Upper lobe of left lung (tissue), 6 donors: Measurements from ENCODE around the gene NFIB. TPM values are rescaled to one million over a fixed set of nuclear protein-coding genes. Genes with fewer than 3 reads are reported as not detected.

Experiments
- ATAC-seq, 2 donors: fragments of 200-7000 bp; cut with Tn5 transposase; one replicate each; pipeline ENCODE4 v1.9.1; 2022; ENCODE audit warnings: mild to moderate bottlenecking in 2 of 2, moderate library complexity in 2 of 2; ENCODE audit not compliant: low FRiP score in 2 of 2
- DNase-seq, 2 donors: peaks; one replicate each; pipeline ENCODE4 v3.0.0-alpha.2; 2019 to 2020
- H3K27ac ChIP-seq, 4 donors: fragments of 200-600 bp; sonication (generic); one replicate each; pipeline ENCODE4 v1.5.1; 2016 to 2019
- H3K27me3 ChIP-seq, 4 donors: fragments of 200-600 bp; sonication (generic); one replicate each; pipeline ENCODE4 v1.5.1; 2017 to 2019
- H3K36me3 ChIP-seq, 4 donors: fragments of 200-600 bp; sonication (generic); one replicate each; pipeline ENCODE4 v1.5.1; 2016 to 2019
- H3K4me1 ChIP-seq, 4 donors: fragments of 200-600 bp; sonication (generic); one replicate each; pipeline ENCODE4 v1.5.1; 2018 to 2019
- H3K4me3 ChIP-seq, 4 donors: fragments of 200-600 bp; sonication (generic); one replicate each; pipeline ENCODE4 v1.5.1; 2017 to 2019; ENCODE audit warnings: mild to moderate bottlenecking in 2 of 4, moderate library complexity in 1 of 4
- H3K9me3 ChIP-seq, 4 donors: fragments of 200-600 bp; sonication (generic); one replicate each; pipeline ENCODE4 v1.5.1; 2018 to 2019
- EP300 ChIP-seq, 4 donors: sonication (generic); formaldehyde crosslinking; IDR thresholded peaks; one replicate each; pipeline ENCODE4 v1.5.1; 2017; ENCODE audit warnings: antibody characterized with exemption in 4 of 4, control low read depth in 2 of 4
- POLR2A ChIP-seq, 4 donors: fragments of 450-650 bp; IDR thresholded peaks; one replicate each; pipeline ENCODE4 v1.5.1; 2016 to 2017; ENCODE audit warnings: antibody characterized with exemption in 4 of 4, mild to moderate bottlenecking in 2 of 4
- POLR2AphosphoS5 ChIP-seq, 2 donors: sonication (generic); formaldehyde crosslinking; IDR thresholded peaks; one replicate each; pipeline ENCODE4 v1.5.1; 2017; ENCODE audit warnings: antibody characterized with exemption in 2 of 2
- WGBS, 2 donors: methylation state at CpG; one replicate each; pipeline ENCODE4 v1.1.5; 2017 to 2018; 5-methylcytosine and 5-hydroxymethylcytosine counted together
- total RNA-seq, 6 donors: library from RNA; depleted of rRNA in 4 of 6; stranded (reverse); fragments of >200 nt in 4 of 6; gene quantifications; one replicate each; pipeline versions ENCODE4 v1.1.0 to v1.2.1, GENCODE V29; 2016 to 2021
- TF ChIP-seq, protein P1 (sequence below), 6 experiments: fragments of 450-650 bp in 4 of 6; fragments of 200-600 bp in 2 of 6; sonication (generic) in 2 of 6; IDR thresholded peaks; one replicate each; pipeline ENCODE4 v1.5.1; 2016 to 2019; ENCODE audit warnings: antibody characterized with exemption in 6 of 6
- donor health status: DM: no; HTN: no; CAD: no; lungs with moderate emphysema.
- donor health status: DM: no; HTN: yes; CAD: no; lungs with severe emphysema.

Gene NFIB
- total RNA-seq, 6 donors from 2014 or later: 33.9 to 109 (median 67.5) TPM

DNA sequence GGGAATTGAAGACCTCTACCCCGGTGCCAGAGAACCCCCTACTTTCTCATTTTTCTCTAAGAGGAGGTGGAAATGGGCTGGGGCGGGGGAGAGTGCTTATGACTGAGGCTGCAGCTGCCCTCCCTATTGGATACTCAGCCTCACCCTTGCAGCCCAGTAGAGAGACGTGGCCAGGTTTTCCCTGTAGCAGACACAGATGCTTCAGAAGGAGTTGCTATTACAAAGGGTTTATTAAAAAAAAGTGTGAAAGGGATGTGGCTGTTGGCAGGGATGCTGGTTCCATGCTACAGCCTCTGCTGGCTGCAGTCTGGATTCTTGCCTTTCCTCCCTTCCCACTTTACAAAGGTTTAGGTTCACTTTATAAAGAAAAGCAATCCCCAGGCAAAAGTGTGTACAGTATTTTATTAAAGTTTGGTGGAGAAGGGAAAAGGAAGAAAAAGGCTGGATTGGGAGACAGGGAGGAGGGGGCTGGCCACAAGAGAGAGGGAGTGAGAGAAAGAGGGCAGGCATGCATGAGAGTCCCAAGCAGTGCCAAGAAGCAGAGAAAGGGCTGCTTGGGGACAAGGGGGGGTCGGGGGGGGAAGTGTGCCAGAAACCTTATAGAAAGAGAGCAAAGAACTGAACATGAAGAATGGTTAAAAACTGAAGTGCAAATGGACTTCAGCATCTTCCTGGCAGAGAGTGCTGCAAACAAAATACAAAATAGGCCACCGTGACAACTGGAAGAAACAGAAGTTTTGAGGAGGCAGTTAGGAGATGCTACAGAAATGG is 29.5 kb upstream of the NFIB start:
- TF ChIP-seq EP300 (IDR thresholded peaks at IDR 0.05): no peak
- TF ChIP-seq, protein P1, sequence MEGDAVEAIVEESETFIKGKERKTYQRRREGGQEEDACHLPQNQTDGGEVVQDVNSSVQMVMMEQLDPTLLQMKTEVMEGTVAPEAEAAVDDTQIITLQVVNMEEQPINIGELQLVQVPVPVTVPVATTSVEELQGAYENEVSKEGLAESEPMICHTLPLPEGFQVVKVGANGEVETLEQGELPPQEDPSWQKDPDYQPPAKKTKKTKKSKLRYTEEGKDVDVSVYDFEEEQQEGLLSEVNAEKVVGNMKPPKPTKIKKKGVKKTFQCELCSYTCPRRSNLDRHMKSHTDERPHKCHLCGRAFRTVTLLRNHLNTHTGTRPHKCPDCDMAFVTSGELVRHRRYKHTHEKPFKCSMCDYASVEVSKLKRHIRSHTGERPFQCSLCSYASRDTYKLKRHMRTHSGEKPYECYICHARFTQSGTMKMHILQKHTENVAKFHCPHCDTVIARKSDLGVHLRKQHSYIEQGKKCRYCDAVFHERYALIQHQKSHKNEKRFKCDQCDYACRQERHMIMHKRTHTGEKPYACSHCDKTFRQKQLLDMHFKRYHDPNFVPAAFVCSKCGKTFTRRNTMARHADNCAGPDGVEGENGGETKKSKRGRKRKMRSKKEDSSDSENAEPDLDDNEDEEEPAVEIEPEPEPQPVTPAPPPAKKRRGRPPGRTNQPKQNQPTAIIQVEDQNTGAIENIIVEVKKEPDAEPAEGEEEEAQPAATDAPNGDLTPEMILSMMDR (IDR thresholded peaks at IDR 0.05): no peak
- TF ChIP-seq POLR2AphosphoS5 (IDR thresholded peaks at IDR 0.05): no peak
- TF ChIP-seq POLR2A (IDR thresholded peaks at IDR 0.05): no peak
- no peaks in the 10 kb centered on the region for H3K9me3 ChIP-seq
- WGBS, 2 donors: 35 to 40% methylated on average over 5 of the region's 5 CpGs
- peaks cover 27 to 29% (median 28%) of the 10 kb centered on the region in 4 donors for H3K4me1 ChIP-seq
- H3K4me3 ChIP-seq: peak overlapping the region in 2 of 4 donors; percentile 9 to 21
- peak overlapping the region in 3 of 4 donors; percentile 47 to 84 (median 55) for H3K27ac ChIP-seq
- H3K36me3 ChIP-seq: no peaks in the 10 kb centered on the region
- DNase-seq (no peak), ATAC-seq (no peak)
- peaks cover 0 to 17% (median 6%) of the 10 kb centered on the region in 4 donors for H3K27me3 ChIP-seq

GRCh38 chr9:14342736-14343135 is 28.8 kb upstream of the NFIB start:
- H3K27me3 ChIP-seq: peaks cover 0 to 16% (median 5%) of the 10 kb centered on the region in 4 donors
- no peak for ATAC-seq
- TF ChIP-seq POLR2AphosphoS5 (IDR thresholded peaks at IDR 0.05): no peak
- TF ChIP-seq EP300 (IDR thresholded peaks at IDR 0.05): no peak
- TF ChIP-seq POLR2A (IDR thresholded peaks at IDR 0.05): no peak
- TF ChIP-seq, protein P1 (IDR thresholded peaks at IDR 0.05): no peak

GRCh38 chr9:14341437-14342122 is 27.6 kb upstream of the NFIB start:
- peak overlapping the region in 3 of 4 donors; percentile 6 to 32 (median 7) for H3K27ac ChIP-seq
- no peak overlapping the region for H3K4me3 ChIP-seq
- ATAC-seq: no peak
- H3K36me3 ChIP-seq: no peaks in the 10 kb centered on the region
- TF ChIP-seq EP300 (IDR thresholded peaks at IDR 0.05) (no peak), POLR2AphosphoS5 (IDR thresholded peaks at IDR 0.05) (no peak), POLR2A (IDR thresholded peaks at IDR 0.05) (no peak)
- TF ChIP-seq, protein P1 (IDR thresholded peaks at IDR 0.05): no peak
- no peaks in the 10 kb centered on the region for H3K9me3 ChIP-seq
- H3K4me1 ChIP-seq: peaks cover 11 to 26% (median 12%) of the 10 kb centered on the region in 4 donors
- no peak for DNase-seq
- WGBS, 2 donors: 30 to 46% methylated on average over 6 of the region's 6 CpGs
- peaks cover 0 to 7% (median 0%) of the 10 kb centered on the region in 4 donors for H3K27me3 ChIP-seq

More at GRCh38 chr9:14342736-14343135, 28.8 kb upstream of the NFIB start:
- Histone ChIP-seq H3K9me3 (no peaks in the 10 kb centered on the region), H3K36me3 (no peaks in the 10 kb centered on the region), H3K4me1 (peaks cover 20 to 26% (median 24%) of the 10 kb centered on the region in 4 donors), H3K4me3 (no peak overlapping the region), H3K27ac (no peak overlapping the region)
- 65 to 77% methylated on average over 4 of the region's 4 CpGs for WGBS, 2 donors
- no peak for DNase-seq

- TF ChIP-seq POLR2AphosphoS5 (IDR thresholded peaks at IDR 0.05) (no peak), POLR2A (IDR thresholded peaks at IDR 0.05) (no peak), EP300 (IDR thresholded peaks at IDR 0.05) (no peak)
- TF ChIP-seq, protein P1 (IDR thresholded peaks at IDR 0.05): no peak
- H3K4me3 ChIP-seq: no peak overlapping the region
- no peak for DNase-seq
- H3K4me1 ChIP-seq: peaks cover 7 to 26% (median 8%) of the 10 kb centered on the region in 4 donors
- peaks cover 0 to 6% (median 0%) of the 10 kb centered on the region in 4 donors for H3K27me3 ChIP-seq
- H3K27ac ChIP-seq: no peak overlapping the region
- ATAC-seq: no peak
- no peaks in the 10 kb centered on the region for H3K9me3 ChIP-seq
- 65 to 70% methylated on average over 3 of the region's 3 CpGs for WGBS, 2 donors
- H3K36me3 ChIP-seq: no peaks in the 10 kb centered on the region
Measured at GRCh38 chr9:14340994-14341393, 27.1 kb upstream of the NFIB start.
